GM10266 (cell line): ENCODE data around the gene RNF220.

Experiments used
- DNase-seq: peaks from one replicate; pipeline ENCODE4 v3.0.0; 2012; ENCODE audit errors: extremely low spot score
- CTCF ChIP-seq: IDR thresholded peaks from 2 replicates; pipeline ENCODE4 v1.5.1; 2012; ENCODE audit warnings: mild to moderate bottlenecking, low read depth; ENCODE audit not compliant: control insufficient read depth, insufficient read depth; ENCODE audit errors: missing control alignments

Gene RNF220

DNA sequence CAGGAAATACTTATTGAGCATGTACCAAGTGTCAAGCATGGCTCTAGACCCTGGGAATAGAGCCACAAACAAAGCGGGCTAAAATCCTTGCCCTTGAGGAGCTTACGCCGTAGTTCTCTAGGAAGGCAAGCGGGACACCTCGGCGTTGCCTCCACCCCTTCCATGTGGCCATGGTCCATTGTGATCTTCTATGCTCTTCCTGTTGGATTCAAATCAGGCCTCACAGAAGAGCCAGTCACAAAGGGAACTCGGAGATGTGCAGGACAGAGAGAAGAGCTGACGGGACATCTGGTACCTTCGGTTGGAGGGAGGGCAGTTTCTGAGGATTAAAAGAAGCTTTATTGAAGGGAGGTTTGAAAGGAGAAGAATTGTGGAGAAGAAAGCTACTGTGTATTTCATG lies 139.9 kb downstream of the RNF220 start:
- no peak for TF ChIP-seq CTCF
- DNase-seq = no peak

- no peak for DNase-seq
- TF ChIP-seq CTCF = no peak
These were observed 140.9 kb downstream of the RNF220 start for GRCh38 chr1:44545961-44546360.

GRCh38 chr1:44546403-44547053 lies 141.5 kb downstream of the RNF220 start:
- DNase-seq = no peak
- TF ChIP-seq CTCF = peak; percentile 17

GRCh38 chr1:44547361-44547760 lies 142.3 kb downstream of the RNF220 start:
- DNase-seq = no peak
- no peak for TF ChIP-seq CTCF

DNA sequence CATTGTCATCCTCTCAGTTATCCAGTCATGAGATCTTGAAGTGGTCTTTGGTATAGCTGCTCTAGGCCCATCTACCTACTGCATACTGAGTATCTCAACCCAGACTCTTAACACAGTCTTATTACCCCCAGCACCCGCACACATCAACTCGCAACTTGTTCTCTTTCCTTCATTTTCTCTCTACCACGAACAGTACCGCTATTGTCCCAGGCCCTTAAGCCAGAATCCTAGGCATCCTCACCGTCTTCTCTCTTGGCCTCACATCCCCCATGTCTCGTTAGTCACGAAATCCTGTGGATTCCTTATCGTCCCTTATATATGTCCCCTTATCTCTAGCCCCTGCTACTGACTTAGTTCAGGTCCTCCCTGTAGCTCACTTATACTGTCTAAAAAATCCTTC lies 142.8 kb downstream of the RNF220 start:
- no peak for TF ChIP-seq CTCF
- no peak for DNase-seq

- DNase-seq = no peak
- TF ChIP-seq CTCF = no peak
These were observed 144.5 kb downstream of the RNF220 start for GRCh38 chr1:44549510-44549909.

DNA sequence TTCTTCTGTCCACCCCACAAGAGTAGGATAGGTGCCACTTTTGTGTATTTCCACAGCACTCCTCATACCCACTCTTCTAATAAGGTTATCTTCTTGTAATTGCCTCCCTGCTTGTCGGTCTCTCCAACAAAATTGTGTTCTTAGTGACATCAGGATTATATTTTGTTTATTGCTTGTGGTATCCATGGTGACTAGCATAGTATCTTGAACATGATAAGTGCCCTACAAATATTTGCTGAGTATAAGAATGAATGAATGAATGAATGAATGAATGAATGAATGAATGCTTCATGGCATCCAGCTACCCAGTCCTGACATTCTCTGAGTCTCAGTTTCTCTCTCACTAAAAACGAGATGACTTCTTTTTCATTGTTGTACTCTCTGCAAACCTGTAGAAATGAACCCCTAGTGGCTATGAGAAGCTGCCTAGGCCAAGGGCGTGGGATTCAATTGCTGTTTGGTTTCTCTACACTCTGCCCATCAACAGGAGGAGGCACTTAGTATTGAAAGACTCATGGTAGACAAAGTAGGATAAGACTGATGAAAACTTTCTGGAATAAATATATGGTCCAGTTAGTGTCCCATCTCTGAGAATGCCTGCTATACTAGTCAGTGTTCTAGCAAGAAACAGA lies 148.2 kb downstream of the RNF220 start:
- TF ChIP-seq CTCF = no peak
- no peak for DNase-seq
